ENCODE data around the gene PSMB10. TPM values are rescaled to one million over a fixed set of nuclear protein-coding genes. Genes with fewer than 3 reads are reported as not detected.
A peak's percentile ranks its signal among the peaks of the same experiment; 100 is the strongest.

Gene PSMB10
- total RNA-seq, 4 donors from 2014 or later: 65.6 to 100 (median 68.6) TPM

- 44 to 70% methylated on average over 4 to 16 of the region's 16 CpGs for WGBS, 2 donors (ENCODE audit: low coverage in 1 of 2)
- Histone ChIP-seq H3K4me3 (no peak overlapping the region), H3K27ac (no peak overlapping the region), H3K27me3 (no peaks in the 10 kb centered on the region), H3K4me1 (no peaks in the 10 kb centered on the region), H3K9me3 (no peaks in the 10 kb centered on the region), H3K36me3 (peaks cover 0 to 8% (median 4%) of the 10 kb centered on the region in 4 donors)
- TF ChIP-seq EP300 (IDR thresholded peaks at IDR 0.05; ENCODE audit: low read depth): no peak
- peak in 2 of 3 donors; percentile 17 to 25 for TF ChIP-seq POLR2AphosphoS5 (IDR thresholded peaks at IDR 0.05)
- TF ChIP-seq CTCF (IDR thresholded peaks at IDR 0.05): peak; percentile 76 to 90 (median 85)
- TF ChIP-seq POLR2A (IDR thresholded peaks at IDR 0.05): no peak
- peak; percentile 75 for DNase-seq
- in situ Hi-C loops (cut with MboI; ENCODE audit: low pct_ligation_motif_present in 1 of 4, low pct_unique_long_range_greater_than_20kb in 1 of 4, low sequenced_read_pairs in 3 of 4) (loop anchor here in 2 of 4 donors (10.0 kb wide), 1 partner anchor 114 kb away; no protein-coding TSS in a partner anchor), intact Hi-C loops (cut with DNase I; ENCODE audit: low total_unique reads) (loop anchor here (10.0 kb wide), 1 partner anchor 114 kb away; no protein-coding TSS in a partner anchor)
Measured at GRCh38 chr16:67928561-67929364, 7.9 kb downstream of the PSMB10 start.

DNA sequence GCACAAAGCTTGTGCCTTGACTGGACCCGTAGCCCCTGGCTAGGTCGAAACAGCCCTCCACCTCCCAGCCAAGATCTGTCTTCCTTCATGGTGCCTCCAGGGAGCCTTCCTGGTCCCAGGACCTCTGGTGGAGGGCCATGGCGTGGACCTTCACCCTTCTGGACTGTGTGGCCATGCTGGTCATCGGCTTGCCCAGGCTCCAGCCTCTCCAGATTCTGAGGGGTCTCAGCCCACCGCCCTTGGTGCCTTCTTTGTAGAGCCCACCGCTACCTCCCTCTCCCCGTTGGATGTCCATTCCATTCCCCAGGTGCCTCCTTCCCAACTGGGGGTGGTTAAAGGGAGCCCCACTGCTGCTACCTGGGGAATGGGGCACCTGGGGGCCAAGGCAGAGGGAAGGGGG is 8.5 kb downstream of the PSMB10 start:
- H3K4me1 ChIP-seq: no peaks in the 10 kb centered on the region
- no peak for TF ChIP-seq POLR2A (IDR thresholded peaks at IDR 0.05)
- no peak for TF ChIP-seq EP300 (IDR thresholded peaks at IDR 0.05; ENCODE audit: low read depth)
- no peak for TF ChIP-seq CTCF (IDR thresholded peaks at IDR 0.05)
- TF ChIP-seq POLR2AphosphoS5 (IDR thresholded peaks at IDR 0.05): no peak
- no peaks in the 10 kb centered on the region for H3K9me3 ChIP-seq
- intact Hi-C loops (cut with DNase I; ENCODE audit: low total_unique reads) (loop anchor here (10.0 kb wide), 1 partner anchor 113 kb away; no protein-coding TSS in a partner anchor), in situ Hi-C loops (cut with MboI; ENCODE audit: low pct_ligation_motif_present in 1 of 4, low pct_unique_long_range_greater_than_20kb in 1 of 4, low sequenced_read_pairs in 3 of 4) (loop anchor here in 2 of 4 donors (10.0 kb wide), 1 partner anchor 113 kb away; no protein-coding TSS in a partner anchor)
- DNase-seq: no peak
- WGBS, 2 donors (ENCODE audit: low coverage in 1 of 2): 75% methylated on average over 7 of the region's 7 CpGs; no CpG with 5 or more reads in 1 of the 2 donors
- peaks cover 0 to 8% (median 4%) of the 10 kb centered on the region in 4 donors for H3K36me3 ChIP-seq
- H3K27ac ChIP-seq: no peak overlapping the region
- H3K4me3 ChIP-seq: no peak overlapping the region
- H3K27me3 ChIP-seq: no peaks in the 10 kb centered on the region

DNA sequence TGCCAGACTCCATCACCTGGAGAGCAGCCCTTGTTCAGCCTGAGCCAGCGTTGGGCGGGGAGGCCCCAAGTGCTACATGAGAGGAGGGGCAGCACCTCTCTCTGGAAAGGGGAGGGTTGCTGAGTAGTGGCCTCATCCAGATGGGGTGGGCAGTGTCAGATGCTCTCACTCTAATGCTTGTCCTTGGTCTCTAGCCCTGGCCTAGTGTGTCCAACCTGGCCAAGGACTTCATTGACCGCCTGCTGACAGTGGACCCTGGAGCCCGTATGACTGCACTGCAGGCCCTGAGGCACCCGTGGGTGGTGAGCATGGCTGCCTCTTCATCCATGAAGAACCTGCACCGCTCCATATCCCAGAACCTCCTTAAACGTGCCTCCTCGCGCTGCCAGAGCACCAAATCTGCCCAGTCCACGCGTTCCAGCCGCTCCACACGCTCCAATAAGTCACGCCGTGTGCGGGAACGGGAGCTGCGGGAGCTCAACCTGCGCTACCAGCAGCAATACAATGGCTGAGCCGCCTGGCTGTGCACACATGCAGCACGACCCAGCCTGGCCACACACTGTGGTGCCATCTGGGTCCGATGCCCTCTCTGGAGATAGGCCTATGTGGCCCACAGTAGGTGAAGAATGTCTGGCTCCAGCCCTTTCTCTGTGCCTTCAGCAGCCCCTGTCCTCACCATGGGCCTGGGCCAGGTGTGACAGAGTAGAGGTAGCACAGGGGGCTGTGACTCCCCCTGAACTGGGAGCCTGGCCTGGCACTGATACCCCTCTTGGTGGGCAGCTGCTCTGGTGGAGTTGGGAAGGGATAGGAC is 9.3 kb downstream of the PSMB10 start:
- Histone ChIP-seq H3K9me3 (no peaks in the 10 kb centered on the region), H3K36me3 (peaks cover 0 to 8% (median 4%) of the 10 kb centered on the region in 4 donors), H3K27ac (no peak overlapping the region), H3K4me1 (no peaks in the 10 kb centered on the region), H3K4me3 (no peak overlapping the region), H3K27me3 (no peaks in the 10 kb centered on the region)
- intact Hi-C loops (cut with DNase I; ENCODE audit: low total_unique reads): loop anchor here (10.0 kb wide), 1 partner anchor 113 kb away; no protein-coding TSS in a partner anchor
- in situ Hi-C loops (cut with MboI; ENCODE audit: low pct_ligation_motif_present in 1 of 4, low pct_unique_long_range_greater_than_20kb in 1 of 4, low sequenced_read_pairs in 3 of 4): loop anchor here in 2 of 4 donors (10.0 kb wide), 1 partner anchor 113 kb away; no protein-coding TSS in a partner anchor
- DNase-seq: no peak
- no peak for TF ChIP-seq POLR2AphosphoS5 (IDR thresholded peaks at IDR 0.05)
- no peak for TF ChIP-seq POLR2A (IDR thresholded peaks at IDR 0.05)
- TF ChIP-seq CTCF (IDR thresholded peaks at IDR 0.05): no peak
- TF ChIP-seq EP300 (IDR thresholded peaks at IDR 0.05; ENCODE audit: low read depth): no peak
- 89% methylated on average over 21 of the region's 22 CpGs; no CpG with 5 or more reads in 1 of the 2 donors for WGBS, 2 donors (ENCODE audit: low coverage in 1 of 2)
